Stimulated activated CD8-positive, alpha-beta memory T cell treated with anti-CD3 and anti-CD28 coated beads, Interleukin-4, amount 100 ng/mL, for 48 hours (primary cell): ENCODE results near the gene DNAJB2.
"Not testable (repeated sequence)": the region's sequence is repeated elsewhere in the genome, so short reads cannot be mapped to it uniquely, and the experiment has no call there.

Experiments
- DNase-seq: peaks from one replicate; pipeline ENCODE4 v3.0.0-alpha.2; 2020

DNAJB2 gene

GRCh38 chr2:219286436-219287115 lies 7.4 kb downstream of the DNAJB2 start:
- no peak for DNase-seq

GRCh38 chr2:219287116-219287440 lies 7.9 kb downstream of the DNAJB2 start:
- not testable (repeated sequence) for DNase-seq

GRCh38 chr2:219287580-219288265 lies 8.6 kb downstream of the DNAJB2 start:
- DNase-seq = no peak

GRCh38 chr2:219289195-219289536 lies 10.0 kb downstream of the DNAJB2 start:
- DNase-seq = no peak

DNA sequence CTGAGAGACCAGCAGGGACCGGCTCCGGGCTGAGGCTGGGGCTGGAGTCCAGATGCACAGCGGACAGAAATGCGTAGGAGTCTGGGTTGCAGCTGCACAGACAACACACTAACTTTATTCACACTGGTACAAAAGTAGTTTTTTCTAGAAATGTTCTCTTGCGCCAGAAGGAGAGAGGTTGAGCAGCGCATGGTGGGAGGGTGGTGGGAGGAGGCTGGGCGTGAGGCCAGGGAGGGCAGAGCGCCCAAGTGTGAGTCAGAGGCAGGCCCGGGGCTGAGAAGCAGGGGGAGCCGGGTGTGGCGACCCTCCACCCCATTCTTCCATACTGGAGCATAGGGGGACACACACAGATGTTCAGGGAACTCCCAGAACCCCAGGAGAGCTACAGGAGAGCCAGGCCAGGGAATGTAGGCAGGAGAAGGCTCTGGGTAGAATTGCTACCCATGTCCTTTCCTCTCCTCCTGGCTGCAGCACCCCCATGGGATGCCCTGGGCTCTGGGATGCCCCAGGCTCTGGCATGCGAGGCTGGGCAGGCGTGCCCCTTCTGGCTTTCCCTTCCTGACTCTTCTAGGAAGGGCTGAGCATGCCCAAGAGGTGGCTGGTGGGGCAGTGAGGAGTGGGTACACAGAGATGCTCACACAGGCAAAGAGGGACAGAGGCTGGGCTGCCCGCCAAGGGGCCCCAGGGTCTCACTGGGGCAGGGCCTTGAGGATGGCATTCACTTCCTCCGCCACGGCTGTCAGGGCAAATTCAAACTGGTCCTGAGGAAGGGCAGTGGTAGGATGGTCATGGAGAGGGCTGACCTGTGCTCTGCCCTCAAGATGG lies 10.6 kb downstream of the DNAJB2 start:
- no peak for DNase-seq

- no peak for DNase-seq
These were observed 11.4 kb downstream of the DNAJB2 start for GRCh38 chr2:219290381-219291171.

DNA sequence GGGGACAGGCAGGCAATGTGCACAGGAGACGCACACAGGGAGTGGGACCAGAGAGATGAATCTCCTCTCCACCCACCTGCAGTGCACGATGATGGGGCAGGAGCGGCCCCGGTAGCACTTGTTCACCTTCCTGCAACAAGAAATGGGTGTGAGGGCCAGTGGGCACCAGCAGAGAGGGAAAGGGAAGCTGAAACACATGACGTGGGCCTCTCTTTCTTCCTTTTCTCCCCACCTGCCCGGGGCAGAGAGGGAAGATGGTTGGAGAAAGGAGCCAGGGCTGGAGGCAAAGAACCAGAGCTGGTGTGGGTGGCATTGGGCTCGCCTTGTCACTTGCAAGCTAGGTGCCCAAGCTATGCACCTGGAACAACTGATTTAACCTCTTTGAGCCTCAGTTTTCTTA lies 12.2 kb downstream of the DNAJB2 start:
- no peak for DNase-seq

DNA sequence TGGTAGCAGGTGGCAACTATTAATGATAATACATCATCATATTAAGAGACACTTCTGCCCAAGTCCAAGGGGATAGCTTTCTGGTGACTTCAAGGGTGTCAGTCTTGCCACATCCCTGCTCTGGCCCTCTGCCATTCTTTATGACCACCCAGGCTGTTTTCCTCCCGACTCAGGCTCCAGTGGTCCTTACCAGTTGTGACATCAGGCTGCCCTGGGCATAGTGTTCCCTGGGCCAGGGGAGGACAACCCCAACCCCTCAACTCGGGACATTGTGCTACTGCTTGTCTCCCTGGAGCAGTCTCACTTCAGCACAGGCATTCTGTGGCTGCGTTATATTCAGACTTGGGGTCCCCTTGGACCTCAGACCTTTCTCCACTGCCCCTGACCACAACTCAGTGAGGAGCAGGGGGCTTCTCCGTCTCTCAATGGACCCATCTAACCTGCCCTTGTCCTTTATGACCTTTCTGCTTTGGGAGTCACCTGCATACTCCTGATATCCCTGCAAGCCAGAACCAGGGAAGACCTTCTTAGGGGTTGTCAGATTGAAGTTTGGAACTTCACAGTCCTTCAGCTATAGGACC lies 12.8 kb downstream of the DNAJB2 start:
- no peak for DNase-seq

- peak; percentile 20 for DNase-seq
These were observed 13.4 kb downstream of the DNAJB2 start for GRCh38 chr2:219292616-219293015.

GRCh38 chr2:219293736-219294231 lies 14.6 kb downstream of the DNAJB2 start:
- peak; percentile 21 for DNase-seq

- peak; percentile 91 for DNase-seq
These were observed 15.5 kb downstream of the DNAJB2 start for GRCh38 chr2:219294356-219295351.

DNA sequence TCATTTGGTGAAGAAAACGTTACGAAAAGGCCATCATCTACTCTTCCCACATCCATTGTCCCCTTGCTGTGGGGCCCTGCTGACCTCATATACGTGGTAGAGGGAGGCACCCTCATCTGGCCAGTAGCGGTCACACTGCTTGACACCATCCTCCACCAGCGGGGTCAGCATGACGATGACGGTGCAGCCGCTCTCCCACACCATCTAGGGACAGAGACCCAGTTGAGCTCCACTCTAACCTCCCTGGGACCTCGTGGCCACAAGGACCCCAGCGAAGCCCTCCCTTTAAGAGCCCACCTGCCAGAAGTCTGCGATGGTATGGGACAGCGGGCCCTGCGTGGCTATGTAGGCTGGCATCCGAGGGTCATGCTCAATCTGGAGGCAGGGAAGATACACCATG lies 17.0 kb downstream of the DNAJB2 start:
- DNase-seq = peak; percentile 14

DNA sequence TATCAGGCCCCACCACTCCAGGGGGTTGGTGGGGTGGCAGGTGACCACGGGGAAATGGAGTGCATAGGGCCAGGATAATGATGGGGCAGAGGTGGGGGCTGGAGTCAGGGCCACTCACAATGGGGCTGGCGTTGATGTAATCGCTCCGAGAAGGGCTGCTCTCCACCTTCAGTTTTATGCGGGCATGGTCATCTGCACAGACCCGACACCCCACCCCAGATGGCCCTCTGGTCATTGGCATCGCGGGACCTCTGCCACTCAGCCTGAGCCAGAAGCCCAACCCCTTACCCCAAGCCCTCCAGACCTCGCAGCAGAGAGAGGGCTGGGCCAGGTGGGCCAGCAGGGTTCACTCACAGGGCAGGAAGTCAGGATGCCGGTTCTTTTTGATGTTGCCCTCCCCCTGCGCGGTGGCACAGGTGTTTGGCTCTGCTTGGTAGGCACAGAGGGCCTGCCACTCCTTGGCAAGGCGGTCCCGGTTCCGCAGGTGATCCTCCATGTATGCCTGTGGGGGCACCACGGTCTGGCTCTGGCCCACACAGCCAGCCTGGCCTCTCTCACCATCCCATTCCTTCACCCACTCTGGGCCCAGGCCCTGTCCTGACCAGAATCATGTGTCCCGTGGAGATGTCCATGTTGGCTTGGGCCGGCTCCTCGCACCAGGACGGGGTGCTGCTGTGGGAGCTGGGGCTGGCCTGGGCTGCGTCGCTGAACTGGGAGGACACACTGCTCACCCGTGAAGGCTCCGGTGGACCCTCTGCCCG lies 17.6 kb downstream of the DNAJB2 start:
- peak; percentile 24 for DNase-seq

DNA sequence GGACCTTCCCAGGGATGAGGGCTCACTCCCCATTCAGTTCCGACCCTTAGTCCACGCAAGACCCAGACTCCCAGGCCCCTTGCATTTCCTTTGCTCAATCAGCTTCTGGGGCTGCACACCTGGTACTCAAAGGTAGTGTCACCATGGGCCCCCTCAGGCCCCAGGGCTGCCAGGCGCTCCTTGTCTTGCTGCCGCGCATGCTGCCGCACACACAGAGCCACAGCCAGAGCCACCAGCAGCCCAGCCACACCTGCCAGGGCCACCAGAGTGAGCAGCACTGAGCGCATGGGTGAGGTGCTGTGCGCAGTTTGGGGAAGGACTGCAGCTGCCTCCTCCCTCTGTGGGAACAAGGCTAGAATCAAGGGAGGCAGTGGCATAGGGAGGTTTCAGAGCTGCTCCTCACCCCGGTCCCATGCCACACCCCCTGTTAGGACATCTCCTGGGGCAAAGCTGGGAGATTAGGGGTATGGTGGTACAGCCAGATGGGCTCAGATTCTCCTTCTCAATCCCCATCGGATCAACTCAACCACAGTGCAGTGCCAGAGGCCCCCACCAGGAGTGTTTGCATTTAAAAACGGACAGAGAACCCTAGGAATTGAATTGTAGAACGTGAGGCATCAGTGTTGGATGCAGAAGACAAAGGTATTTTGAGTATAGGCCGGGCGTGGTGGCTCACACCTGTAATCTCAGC lies 18.7 kb downstream of the DNAJB2 start:
- DNase-seq = no peak

GRCh38 chr2:219298759-219299371 lies 19.7 kb downstream of the DNAJB2 start:
- DNase-seq = peak; percentile 98

- no peak for DNase-seq
These were observed 20.2 kb downstream of the DNAJB2 start for GRCh38 chr2:219299372-219299760.

DNA sequence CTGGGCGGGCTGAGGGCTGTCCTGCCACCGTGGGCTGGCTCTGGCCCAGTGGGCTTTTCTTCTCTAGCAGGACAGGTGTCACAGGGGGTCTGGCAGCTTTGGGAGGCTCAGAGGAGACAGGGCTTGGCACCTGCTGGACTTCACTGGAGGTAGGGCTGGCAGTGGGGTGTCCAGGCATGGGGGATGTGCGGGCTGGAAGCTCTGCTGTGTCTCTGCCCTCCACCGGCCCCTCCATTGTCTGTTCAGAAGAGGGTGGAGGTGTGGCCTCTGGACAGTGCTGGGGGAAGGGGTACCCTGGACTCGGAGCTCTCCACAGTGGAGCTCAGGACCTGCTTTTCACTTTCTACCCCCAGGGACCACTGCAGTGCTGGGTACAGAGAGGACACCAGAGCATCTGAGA lies 20.9 kb downstream of the DNAJB2 start:
- DNase-seq = no peak

GRCh38 chr2:219302412-219302968 lies 23.3 kb downstream of the DNAJB2 start:
- DNase-seq = no peak

- no peak for DNase-seq
These were observed 25.1 kb downstream of the DNAJB2 start for GRCh38 chr2:219304223-219304622.
